Central memory CD8-positive, alpha-beta T cell (primary cell): ENCODE data around the gene SCN8A.
"Not testable (repeated sequence)": the region's sequence is repeated elsewhere in the genome, so short reads cannot be mapped to it uniquely, and the experiment has no call there.

ENCODE experiments used
- ATAC-seq: fragments of 150-1000 bp; cut with Tn5 transposase; replicated peaks from 2 replicates; pipeline ENCODE4 v1.10.0; 2022; ENCODE audit warnings: mild to moderate bottlenecking, moderate FRiP score, moderate number of reproducible peaks; ENCODE audit not compliant: poor library complexity, severe bottlenecking; ENCODE audit errors: extremely low read depth
- DNase-seq, 2 donors: peaks; one replicate each; pipeline ENCODE4 v3.0.0; 2021; ENCODE audit warnings: low spot score in 2 of 2
- H3K27ac Mint-ChIP-seq: one replicate; pipeline ENCODE4 v1.8.0; 2022; ENCODE audit warnings: low read depth, mild to moderate bottlenecking, moderate library complexity, mixed read lengths
- H3K27me3 Mint-ChIP-seq: one replicate; pipeline ENCODE4 v1.8.0; 2022; ENCODE audit warnings: mixed read lengths
- H3K36me3 Mint-ChIP-seq: one replicate; pipeline ENCODE4 v1.8.0; 2022; ENCODE audit warnings: mild to moderate bottlenecking, moderate library complexity, mixed read lengths; ENCODE audit not compliant: insufficient read depth
- H3K4me1 Mint-ChIP-seq: one replicate; pipeline ENCODE4 v1.8.0; 2022; ENCODE audit warnings: mixed read lengths
- H3K4me3 Mint-ChIP-seq: one replicate; pipeline ENCODE4 v1.8.0; 2022; ENCODE audit warnings: mild to moderate bottlenecking, moderate library complexity, mixed read lengths
- H3K9me3 Mint-ChIP-seq: one replicate; pipeline ENCODE4 v1.8.0; 2022; ENCODE audit warnings: mixed read lengths

Gene SCN8A

GRCh38 chr12:51771008-51771407 lies 180.0 kb downstream of the SCN8A start:
- no peak for ATAC-seq
- Mint-ChIP-seq H3K36me3 (peaks cover 1% of the 10 kb centered on the region), H3K4me1 (no peaks in the 10 kb centered on the region), H3K9me3 (no peaks in the 10 kb centered on the region), H3K27me3 (peaks cover 17% of the 10 kb centered on the region), H3K4me3 (no peak overlapping the region), H3K27ac (no peak overlapping the region)
- DNase-seq = no peak

- H3K9me3 Mint-ChIP-seq = no peaks in the 10 kb centered on the region
- no peak overlapping the region for H3K4me3 Mint-ChIP-seq
- no peak for ATAC-seq
- no peaks in the 10 kb centered on the region for H3K36me3 Mint-ChIP-seq
- peaks cover 17% of the 10 kb centered on the region for H3K27me3 Mint-ChIP-seq
- DNase-seq = no peak
- H3K27ac Mint-ChIP-seq = no peak overlapping the region
- no peaks in the 10 kb centered on the region for H3K4me1 Mint-ChIP-seq
Observed at GRCh38 chr12:51773145-51773869, 182.3 kb downstream of the SCN8A start.

- DNase-seq (no peak), ATAC-seq (no peak)
- Mint-ChIP-seq H3K27ac (no peak overlapping the region), H3K27me3 (peaks cover 17% of the 10 kb centered on the region), H3K36me3 (no peaks in the 10 kb centered on the region), H3K4me1 (no peaks in the 10 kb centered on the region), H3K4me3 (no peak overlapping the region), H3K9me3 (no peaks in the 10 kb centered on the region)
Observed at GRCh38 chr12:51774933-51775332, 183.9 kb downstream of the SCN8A start.

- Mint-ChIP-seq H3K4me1 (no peaks in the 10 kb centered on the region), H3K27me3 (peaks cover 15% of the 10 kb centered on the region), H3K4me3 (no peak overlapping the region), H3K27ac (no peak overlapping the region), H3K9me3 (no peaks in the 10 kb centered on the region), H3K36me3 (no peaks in the 10 kb centered on the region)
- DNase-seq (no peak), ATAC-seq (no peak)
Observed at GRCh38 chr12:51777457-51777856, 186.4 kb downstream of the SCN8A start.

- DNase-seq (no peak), ATAC-seq (no peak)
- no peaks in the 10 kb centered on the region for H3K9me3 Mint-ChIP-seq
- no peaks in the 10 kb centered on the region for H3K36me3 Mint-ChIP-seq
- H3K27ac Mint-ChIP-seq = no peak overlapping the region
- H3K27me3 Mint-ChIP-seq = peaks cover 20% of the 10 kb centered on the region
- no peak overlapping the region for H3K4me3 Mint-ChIP-seq
- no peaks in the 10 kb centered on the region for H3K4me1 Mint-ChIP-seq
Observed at GRCh38 chr12:51777973-51778372, 186.9 kb downstream of the SCN8A start.

- no peak for ATAC-seq
- no peaks in the 10 kb centered on the region for H3K4me1 Mint-ChIP-seq
- H3K36me3 Mint-ChIP-seq = no peaks in the 10 kb centered on the region
- no peak overlapping the region for H3K27ac Mint-ChIP-seq
- peaks cover 20% of the 10 kb centered on the region for H3K27me3 Mint-ChIP-seq
- DNase-seq = no peak
- no peak overlapping the region for H3K4me3 Mint-ChIP-seq
- no peaks in the 10 kb centered on the region for H3K9me3 Mint-ChIP-seq
Observed at GRCh38 chr12:51779876-51780275, 188.8 kb downstream of the SCN8A start.

GRCh38 chr12:51784688-51785087 lies 193.7 kb downstream of the SCN8A start:
- ATAC-seq (no peak), DNase-seq (no peak)
- H3K9me3 Mint-ChIP-seq = no peaks in the 10 kb centered on the region
- H3K27me3 Mint-ChIP-seq = peaks cover 20% of the 10 kb centered on the region
- no peaks in the 10 kb centered on the region for H3K36me3 Mint-ChIP-seq
- no peak overlapping the region for H3K4me3 Mint-ChIP-seq
- H3K27ac Mint-ChIP-seq = no peak overlapping the region
- H3K4me1 Mint-ChIP-seq = no peaks in the 10 kb centered on the region

- no peak overlapping the region for H3K27ac Mint-ChIP-seq
- DNase-seq (no peak), ATAC-seq (no peak)
- no peaks in the 10 kb centered on the region for H3K9me3 Mint-ChIP-seq
- H3K4me3 Mint-ChIP-seq = no peak overlapping the region
- H3K27me3 Mint-ChIP-seq = peaks cover 16% of the 10 kb centered on the region
- no peaks in the 10 kb centered on the region for H3K36me3 Mint-ChIP-seq
- H3K4me1 Mint-ChIP-seq = no peaks in the 10 kb centered on the region
Observed at GRCh38 chr12:51785906-51786305, 194.9 kb downstream of the SCN8A start.

- no peak overlapping the region for H3K27ac Mint-ChIP-seq
- no peaks in the 10 kb centered on the region for H3K36me3 Mint-ChIP-seq
- H3K4me1 Mint-ChIP-seq = no peaks in the 10 kb centered on the region
- DNase-seq (no peak), ATAC-seq (no peak)
- H3K4me3 Mint-ChIP-seq = no peak overlapping the region
- H3K27me3 Mint-ChIP-seq = no peaks in the 10 kb centered on the region
- H3K9me3 Mint-ChIP-seq = no peaks in the 10 kb centered on the region
Observed at GRCh38 chr12:51788876-51789275, 197.8 kb downstream of the SCN8A start.

GRCh38 chr12:51792417-51792816 lies 201.4 kb downstream of the SCN8A start:
- no peaks in the 10 kb centered on the region for H3K27me3 Mint-ChIP-seq
- H3K36me3 Mint-ChIP-seq = no peaks in the 10 kb centered on the region
- no peaks in the 10 kb centered on the region for H3K4me1 Mint-ChIP-seq
- no peaks in the 10 kb centered on the region for H3K9me3 Mint-ChIP-seq
- H3K4me3 Mint-ChIP-seq = no peak overlapping the region
- no peak for ATAC-seq
- DNase-seq = no peak
- no peak overlapping the region for H3K27ac Mint-ChIP-seq

- no peak overlapping the region for H3K4me3 Mint-ChIP-seq
- H3K9me3 Mint-ChIP-seq = no peaks in the 10 kb centered on the region
- H3K36me3 Mint-ChIP-seq = no peaks in the 10 kb centered on the region
- H3K27me3 Mint-ChIP-seq = no peaks in the 10 kb centered on the region
- DNase-seq (no peak), ATAC-seq (no peak)
- no peak overlapping the region for H3K27ac Mint-ChIP-seq
- no peaks in the 10 kb centered on the region for H3K4me1 Mint-ChIP-seq
Observed at GRCh38 chr12:51793201-51793600, 202.2 kb downstream of the SCN8A start.

GRCh38 chr12:51797301-51797700 lies 206.3 kb downstream of the SCN8A start:
- Mint-ChIP-seq H3K27ac (no peak overlapping the region), H3K4me1 (no peaks in the 10 kb centered on the region), H3K4me3 (no peak overlapping the region), H3K36me3 (peaks cover 2% of the 10 kb centered on the region), H3K27me3 (no peaks in the 10 kb centered on the region), H3K9me3 (no peaks in the 10 kb centered on the region)
- ATAC-seq (no peak), DNase-seq (no peak)

GRCh38 chr12:51798051-51798450 lies 207.0 kb downstream of the SCN8A start:
- H3K36me3 Mint-ChIP-seq, ATAC-seq, H3K4me1 Mint-ChIP-seq, H3K27ac Mint-ChIP-seq, DNase-seq, H3K4me3 Mint-ChIP-seq, H3K27me3 Mint-ChIP-seq, H3K9me3 Mint-ChIP-seq: not testable (repeated sequence)
